IPS-20b (cell line): ENCODE results near the gene LARP6.
"Not testable (repeated sequence)": the region's sequence is repeated elsewhere in the genome, so short reads cannot be mapped to it uniquely, and the experiment has no call there.

Source experiments
- H3K27ac ChIP-seq: one replicate; pipeline ENCODE4 v1.5.1; 2013; ENCODE audit warnings: low read length
- H3K27me3 ChIP-seq: 2 replicates; pipeline ENCODE4 v1.6.1; 2013; ENCODE audit warnings: mild to moderate bottlenecking, low read length, inconsistent platforms; ENCODE audit not compliant: insufficient read depth
- H3K36me3 ChIP-seq: 2 replicates; pipeline ENCODE4 v1.6.1; 2013; ENCODE audit warnings: low read depth, mild to moderate bottlenecking, inconsistent platforms, low read length, moderate library complexity; ENCODE audit not compliant: insufficient read depth
- H3K4me1 ChIP-seq: 2 replicates; pipeline ENCODE4 v1.6.1; 2013; ENCODE audit warnings: mild to moderate bottlenecking, control low read depth, inconsistent platforms, low read length, moderate library complexity; ENCODE audit not compliant: insufficient read depth
- H3K4me3 ChIP-seq: 2 replicates; pipeline ENCODE4 v1.5.1; 2013; ENCODE audit warnings: mild to moderate bottlenecking, low read length, inconsistent platforms
- H3K9ac ChIP-seq: 2 replicates; pipeline ENCODE4 v1.6.1; 2013; ENCODE audit warnings: low read depth, mild to moderate bottlenecking, inconsistent platforms, low read length, moderate library complexity
- H3K9me3 ChIP-seq: 2 replicates; pipeline ENCODE4 v1.6.1; 2013; ENCODE audit warnings: mild to moderate bottlenecking, low read depth, low read length, inconsistent platforms; ENCODE audit not compliant: insufficient read depth

LARP6 gene

GRCh38 chr15:70873232-70874054 is 19.5 kb upstream of the LARP6 start:
- no peaks in the 10 kb centered on the region for H3K27me3 ChIP-seq
- peaks cover 7% of the 10 kb centered on the region for H3K9me3 ChIP-seq
- H3K36me3 ChIP-seq, result no peaks in the 10 kb centered on the region
- H3K27ac ChIP-seq, result no peak overlapping the region
- no peak overlapping the region for H3K4me3 ChIP-seq
- H3K9ac ChIP-seq, result no peak overlapping the region
- no peaks in the 10 kb centered on the region for H3K4me1 ChIP-seq

- not testable (repeated sequence) for H3K36me3 ChIP-seq, H3K9me3 ChIP-seq, H3K27ac ChIP-seq, H3K9ac ChIP-seq, H3K27me3 ChIP-seq, H3K4me3 ChIP-seq, H3K4me1 ChIP-seq
Measured at GRCh38 chr15:70871490-70871889, 17.5 kb upstream of the LARP6 start.

- Histone ChIP-seq H3K4me3 (no peak overlapping the region), H3K9ac (no peak overlapping the region), H3K4me1 (no peaks in the 10 kb centered on the region), H3K27ac (no peak overlapping the region), H3K36me3 (no peaks in the 10 kb centered on the region), H3K27me3 (no peaks in the 10 kb centered on the region), H3K9me3 (peaks cover 7% of the 10 kb centered on the region)
Measured at GRCh38 chr15:70870051-70870450, 16.1 kb upstream of the LARP6 start.

GRCh38 chr15:70869346-70869745 is 15.4 kb upstream of the LARP6 start:
- Histone ChIP-seq H3K9me3 (peaks cover 7% of the 10 kb centered on the region), H3K27me3 (no peaks in the 10 kb centered on the region), H3K9ac (no peak overlapping the region), H3K27ac (no peak overlapping the region), H3K4me1 (no peaks in the 10 kb centered on the region), H3K36me3 (no peaks in the 10 kb centered on the region), H3K4me3 (no peak overlapping the region)

- H3K4me1 ChIP-seq, result no peaks in the 10 kb centered on the region
- no peak overlapping the region for H3K4me3 ChIP-seq
- H3K36me3 ChIP-seq, result no peaks in the 10 kb centered on the region
Measured at GRCh38 chr15:70867911-70868467, 14.0 kb upstream of the LARP6 start.

GRCh38 chr15:70866982-70867641 is 13.2 kb upstream of the LARP6 start:
- Histone ChIP-seq H3K27me3 (no peaks in the 10 kb centered on the region), H3K27ac (no peak overlapping the region), H3K36me3 (no peaks in the 10 kb centered on the region), H3K4me1 (no peaks in the 10 kb centered on the region), H3K9ac (no peak overlapping the region), H3K4me3 (no peak overlapping the region), H3K9me3 (no peaks in the 10 kb centered on the region)

More at GRCh38 chr15:70867911-70868467, 14.0 kb upstream of the LARP6 start:
- Histone ChIP-seq H3K27me3 (no peaks in the 10 kb centered on the region), H3K27ac (no peak overlapping the region), H3K9me3 (0 out of 2 replicates have a peak, but pooled peaks cover under 1% of the 10 kb centered on the region), H3K9ac (no peak overlapping the region)

- no peak overlapping the region for H3K27ac ChIP-seq
- no peak overlapping the region for H3K9ac ChIP-seq
- no peaks in the 10 kb centered on the region for H3K4me1 ChIP-seq
- no peaks in the 10 kb centered on the region for H3K27me3 ChIP-seq
- H3K9me3 ChIP-seq, result no peaks in the 10 kb centered on the region
- no peak overlapping the region for H3K4me3 ChIP-seq
- no peaks in the 10 kb centered on the region for H3K36me3 ChIP-seq
Measured at GRCh38 chr15:70863450-70864218, 9.7 kb upstream of the LARP6 start.

- H3K27me3 ChIP-seq, result peaks cover 19% of the 10 kb centered on the region
- no peak overlapping the region for H3K4me3 ChIP-seq
- no peaks in the 10 kb centered on the region for H3K36me3 ChIP-seq
- H3K27ac ChIP-seq, result no peak overlapping the region
- H3K9ac ChIP-seq, result no peak overlapping the region
- H3K4me1 ChIP-seq, result no peaks in the 10 kb centered on the region
- H3K9me3 ChIP-seq, result no peaks in the 10 kb centered on the region
Measured at GRCh38 chr15:70859998-70860397, 6.0 kb upstream of the LARP6 start.

GRCh38 chr15:70859322-70859908 is 5.5 kb upstream of the LARP6 start:
- Histone ChIP-seq H3K9me3 (no peaks in the 10 kb centered on the region), H3K4me1 (no peaks in the 10 kb centered on the region), H3K27ac (no peak overlapping the region)

GRCh38 chr15:70858614-70859321 is 4.8 kb upstream of the LARP6 start:
- H3K4me3 ChIP-seq, H3K4me1 ChIP-seq, H3K27ac ChIP-seq, H3K36me3 ChIP-seq, H3K9ac ChIP-seq, H3K9me3 ChIP-seq: not testable (repeated sequence)
- peaks cover 19% of the 10 kb centered on the region for H3K27me3 ChIP-seq

More at GRCh38 chr15:70859322-70859908, 5.5 kb upstream of the LARP6 start:
- Histone ChIP-seq H3K9ac (no peak overlapping the region), H3K36me3 (no peaks in the 10 kb centered on the region), H3K27me3 (peaks cover 19% of the 10 kb centered on the region), H3K4me3 (no peak overlapping the region)
